Suprapubic skin (tissue), 4 donors: ENCODE measurements around the gene CANT1.

Experiments used
- POLR2A ChIP-seq, 2 donors: fragments of 450-650 bp; IDR thresholded peaks; one replicate each; pipeline ENCODE4 v1.6.1; 2017; ENCODE audit warnings: antibody characterized with exemption in 2 of 2, mild to moderate bottlenecking in 2 of 2, moderate library complexity in 2 of 2
- POLR2AphosphoS5 ChIP-seq, 3 donors: sonication (generic); formaldehyde crosslinking; IDR thresholded peaks; one replicate each; pipeline ENCODE4 v1.6.1; 2017; ENCODE audit warnings: antibody characterized with exemption in 3 of 3

DNA sequence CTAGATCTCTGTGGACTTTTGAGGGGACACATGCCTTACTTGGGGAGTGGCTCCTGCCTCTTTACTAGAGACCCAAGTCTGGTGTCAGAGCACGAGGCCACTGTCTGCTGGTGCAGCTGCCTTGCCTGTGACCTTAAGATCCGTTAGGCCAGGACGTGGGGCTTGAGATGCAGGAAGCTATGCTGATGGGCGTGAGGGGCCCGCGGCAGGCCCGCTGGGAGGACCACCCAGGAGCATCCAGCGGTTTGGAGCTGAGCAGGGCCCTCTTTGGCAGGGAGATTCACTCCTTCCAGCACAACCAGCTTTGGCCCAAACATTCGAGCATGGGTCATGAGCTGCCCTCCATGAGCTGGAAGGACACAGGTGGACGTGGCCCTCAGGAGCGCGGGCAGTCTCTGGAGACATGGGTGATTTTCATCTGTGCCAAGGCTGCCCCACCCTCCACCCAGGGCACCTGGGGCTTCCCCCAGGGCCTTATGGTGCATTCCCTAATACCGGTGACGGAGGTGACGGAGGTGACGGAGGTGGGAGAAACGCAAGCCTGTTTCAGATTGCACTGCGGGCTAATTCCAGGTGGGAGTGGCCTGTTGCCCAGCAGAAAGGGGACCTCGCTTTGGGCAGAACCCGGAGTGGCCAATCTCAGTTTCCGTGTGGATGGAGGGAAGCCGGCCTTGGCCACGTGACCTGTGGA, 42.5 kb downstream of the CANT1 start:
- no peak for TF ChIP-seq POLR2A (IDR thresholded peaks at IDR 0.05)
- TF ChIP-seq POLR2AphosphoS5 (IDR thresholded peaks at IDR 0.05): no peak
